Tibial nerve (tissue), 4 donors: Measurements from ENCODE around the gene CDC25B.

Experiments used
- CTCF ChIP-seq, 5 experiments: fragments of 200-600 bp in 3 of 5; fragments of 450-650 bp in 2 of 5; sonication (generic) in 3 of 5; IDR thresholded peaks; one replicate each; pipeline ENCODE4 v1.5.1; 2016 to 2019; ENCODE audit warnings: antibody characterized with exemption in 5 of 5, mild to moderate bottlenecking in 3 of 5, moderate library complexity in 2 of 5
- EP300 ChIP-seq, 2 donors: sonication (generic); formaldehyde crosslinking; IDR thresholded peaks; one replicate each; pipeline ENCODE4 v1.6.1; 2017; ENCODE audit warnings: antibody characterized with exemption in 2 of 2, mild to moderate bottlenecking in 1 of 2
- POLR2A ChIP-seq, 2 donors: fragments of 450-650 bp; IDR thresholded peaks; one replicate each; pipeline ENCODE4 v1.6.1; 2017; ENCODE audit warnings: antibody characterized with exemption in 2 of 2, mild to moderate bottlenecking in 2 of 2, moderate library complexity in 2 of 2

- TF ChIP-seq CTCF (IDR thresholded peaks at IDR 0.05), result no peak
- no peak for TF ChIP-seq POLR2A (IDR thresholded peaks at IDR 0.05)
- no peak for TF ChIP-seq EP300 (IDR thresholded peaks at IDR 0.05)
Observed at GRCh38 chr20:3751305-3751674, 44.8 kb upstream of the CDC25B start.
